ENCODE data around the gene CASS4. TPM values are rescaled to one million over a fixed set of nuclear protein-coding genes. Genes with fewer than 3 reads are reported as not detected.
A peak's percentile ranks its signal among the peaks of the same experiment; 100 is the strongest.

Gene CASS4
- total RNA-seq, 1 experiment from 2014 or later = 0.13 TPM

- H3K9me3 Mint-ChIP-seq = no peaks in the 10 kb centered on the region
- no peak overlapping the region for H3K4me3 Mint-ChIP-seq
- ChIA-PET CTCF (no interaction called here), POLR2A (no interaction called here)
- DNase-seq (ENCODE audit: low spot score) (no peak), ATAC-seq (no peak)
- TF ChIP-seq GABPB1 (CRISPR knock-in tag; IDR thresholded peaks at IDR 0.05) = peak; percentile 52
- no peak for TF ChIP-seq E2F1 (CRISPR knock-in tag; IDR thresholded peaks at IDR 0.05)
- no peaks in the 10 kb centered on the region for H3K27me3 Mint-ChIP-seq (ENCODE audit: low read depth)
- peaks cover 82% of the 10 kb centered on the region for H3K36me3 Mint-ChIP-seq
- no peaks in the 10 kb centered on the region for H3K4me1 Mint-ChIP-seq
- no peak overlapping the region for H3K27ac Mint-ChIP-seq
These were observed 38.1 kb upstream of the CASS4 start for GRCh38 chr20:56373942-56374341.

GRCh38 chr20:56376331-56376730 is 35.7 kb upstream of the CASS4 start:
- peaks cover 79% of the 10 kb centered on the region for H3K36me3 Mint-ChIP-seq
- DNase-seq (ENCODE audit: low spot score) (no peak), ATAC-seq (no peak)
- ChIA-PET CTCF (no interaction called here), POLR2A (no interaction called here)
- H3K27ac Mint-ChIP-seq = no peak overlapping the region
- no peaks in the 10 kb centered on the region for H3K4me1 Mint-ChIP-seq
- H3K27me3 Mint-ChIP-seq (ENCODE audit: low read depth) = no peaks in the 10 kb centered on the region
- no peaks in the 10 kb centered on the region for H3K9me3 Mint-ChIP-seq
- no peak for TF ChIP-seq E2F5 (CRISPR knock-in tag; IDR thresholded peaks at IDR 0.05)
- no peak for TF ChIP-seq ESRRA (CRISPR knock-in tag; IDR thresholded peaks at IDR 0.05; ENCODE audit: borderline replicate concordance)
- TF ChIP-seq ERG (CRISPR knock-in tag; IDR thresholded peaks at IDR 0.05) = no peak
- no peak for TF ChIP-seq TCF7 (CRISPR knock-in tag; IDR thresholded peaks at IDR 0.05; ENCODE audit: low read depth)
- TF ChIP-seq ZNF396 (CRISPR knock-in tag; IDR thresholded peaks at IDR 0.05; ENCODE audit: borderline replicate concordance) = no peak
- no peak overlapping the region for H3K4me3 Mint-ChIP-seq

GRCh38 chr20:56378386-56378785 is 33.7 kb upstream of the CASS4 start:
- Mint-ChIP-seq H3K4me1 (no peaks in the 10 kb centered on the region), H3K27ac (no peak overlapping the region), H3K9me3 (no peaks in the 10 kb centered on the region), H3K4me3 (no peak overlapping the region), H3K36me3 (peaks cover 81% of the 10 kb centered on the region), H3K27me3 (ENCODE audit: low read depth) (no peaks in the 10 kb centered on the region)
- ChIA-PET CTCF (no interaction called here), POLR2A (no interaction called here)
- DNase-seq (ENCODE audit: low spot score) (no peak), ATAC-seq (no peak)
- TF ChIP-seq ZNF425 (CRISPR knock-in tag; conservative IDR thresholded peaks at IDR 0.05) = no peak
- no peak for TF ChIP-seq GABPB1 (CRISPR knock-in tag; IDR thresholded peaks at IDR 0.05)
- no peak for TF ChIP-seq USF1 (CRISPR knock-in tag; IDR thresholded peaks at IDR 0.05)
- TF ChIP-seq SMAD3 (CRISPR knock-in tag; IDR thresholded peaks at IDR 0.05; ENCODE audit: borderline replicate concordance) = no peak
- no peak for TF ChIP-seq CREM (CRISPR knock-in tag; IDR thresholded peaks at IDR 0.05)
- no peak for TF ChIP-seq ZNF121 (CRISPR knock-in tag; IDR thresholded peaks at IDR 0.05)
- no peak for TF ChIP-seq EMX1 (CRISPR knock-in tag; IDR thresholded peaks at IDR 0.05)
- TF ChIP-seq PREB (CRISPR knock-in tag; IDR thresholded peaks at IDR 0.05; ENCODE audit: borderline replicate concordance) = no peak
- TF ChIP-seq CDX4 (CRISPR knock-in tag; IDR thresholded peaks at IDR 0.05; ENCODE audit: borderline replicate concordance) = no peak
- no peak for TF ChIP-seq GRHL2 (CRISPR knock-in tag; IDR thresholded peaks at IDR 0.05; ENCODE audit: insufficient replicate concordance, severe bottlenecking)
- TF ChIP-seq ZNF671 (CRISPR knock-in tag; IDR thresholded peaks at IDR 0.05) = no peak
- no peak for TF ChIP-seq TEAD4 (CRISPR knock-in tag; IDR thresholded peaks at IDR 0.05)
- TF ChIP-seq ZNF396 (CRISPR knock-in tag; IDR thresholded peaks at IDR 0.05; ENCODE audit: borderline replicate concordance) = no peak
- TF ChIP-seq ZNF219 (CRISPR knock-in tag; IDR thresholded peaks at IDR 0.05; ENCODE audit: borderline replicate concordance) = no peak
- no peak for TF ChIP-seq SOX15 (CRISPR knock-in tag; IDR thresholded peaks at IDR 0.05)
- no peak for TF ChIP-seq ETV6 (CRISPR knock-in tag; IDR thresholded peaks at IDR 0.05)
- TF ChIP-seq KAT7 (CRISPR knock-in tag; IDR thresholded peaks at IDR 0.05; ENCODE audit: borderline replicate concordance) = no peak
